ENCODE data around the gene LRPAP1.

DNA sequence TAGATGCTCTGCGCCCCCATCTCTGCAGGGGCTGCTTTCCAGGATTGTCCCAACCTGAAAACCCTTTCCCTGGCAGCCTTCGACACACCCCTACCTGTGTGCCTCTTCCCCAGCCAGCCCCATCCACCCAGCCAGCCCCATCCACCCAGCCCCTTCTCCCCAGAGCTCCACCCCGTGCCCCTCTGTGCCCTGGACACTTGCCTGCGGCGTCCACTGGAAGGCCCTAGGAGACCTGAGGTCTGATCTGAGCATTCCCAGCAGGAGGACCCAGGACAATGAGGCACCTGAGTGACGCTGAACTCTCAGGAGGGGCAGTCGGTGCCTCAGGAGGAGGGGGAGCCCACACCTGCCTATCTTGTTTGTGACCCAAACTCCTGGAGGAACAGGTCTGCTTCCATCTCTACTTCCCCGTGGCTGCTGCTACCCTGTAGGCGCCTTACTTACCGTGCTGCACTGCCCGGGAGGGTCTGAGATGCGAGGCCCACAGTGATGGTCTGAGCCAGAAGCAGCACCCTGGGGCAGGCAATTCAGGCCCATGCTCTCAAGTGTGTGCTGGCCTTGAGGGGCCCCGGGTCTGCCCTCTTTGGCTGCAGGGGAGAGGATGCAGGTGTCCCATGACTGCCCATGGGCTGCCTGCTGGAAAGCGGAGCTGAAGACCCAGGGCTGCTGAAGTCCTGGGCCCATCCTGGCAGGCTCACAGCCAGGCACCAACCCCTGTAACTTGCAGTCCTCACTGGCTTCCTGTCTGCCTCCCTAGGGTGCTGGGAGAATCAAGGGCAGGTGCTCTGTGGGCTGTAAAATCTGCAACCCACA is 4.9 kb downstream of the LRPAP1 start:
- TF ChIP-seq, protein P1, sequence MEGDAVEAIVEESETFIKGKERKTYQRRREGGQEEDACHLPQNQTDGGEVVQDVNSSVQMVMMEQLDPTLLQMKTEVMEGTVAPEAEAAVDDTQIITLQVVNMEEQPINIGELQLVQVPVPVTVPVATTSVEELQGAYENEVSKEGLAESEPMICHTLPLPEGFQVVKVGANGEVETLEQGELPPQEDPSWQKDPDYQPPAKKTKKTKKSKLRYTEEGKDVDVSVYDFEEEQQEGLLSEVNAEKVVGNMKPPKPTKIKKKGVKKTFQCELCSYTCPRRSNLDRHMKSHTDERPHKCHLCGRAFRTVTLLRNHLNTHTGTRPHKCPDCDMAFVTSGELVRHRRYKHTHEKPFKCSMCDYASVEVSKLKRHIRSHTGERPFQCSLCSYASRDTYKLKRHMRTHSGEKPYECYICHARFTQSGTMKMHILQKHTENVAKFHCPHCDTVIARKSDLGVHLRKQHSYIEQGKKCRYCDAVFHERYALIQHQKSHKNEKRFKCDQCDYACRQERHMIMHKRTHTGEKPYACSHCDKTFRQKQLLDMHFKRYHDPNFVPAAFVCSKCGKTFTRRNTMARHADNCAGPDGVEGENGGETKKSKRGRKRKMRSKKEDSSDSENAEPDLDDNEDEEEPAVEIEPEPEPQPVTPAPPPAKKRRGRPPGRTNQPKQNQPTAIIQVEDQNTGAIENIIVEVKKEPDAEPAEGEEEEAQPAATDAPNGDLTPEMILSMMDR (IDR thresholded peaks at IDR 0.05 in 8 of 11, conservative IDR thresholded peaks at IDR 0.05 in 3 of 11), result no peak
- no peak for TF ChIP-seq POLR2A (IDR thresholded peaks at IDR 0.05)

Data from spleen (tissue), 7 donors.